Stimulated activated CD4-positive, alpha-beta T cell treated with anti-CD3 and anti-CD28 coated beads, Interleukin-1b, Interleukin-23, amount 100 ng/mL, for 4 hours (primary cell): ENCODE measurements around the gene CNST.
"Not testable (repeated sequence)": the region's sequence is repeated elsewhere in the genome, so short reads cannot be mapped to it uniquely, and the experiment has no call there.

ENCODE experiments used
- DNase-seq, 2 donors: peaks; one replicate each; pipeline ENCODE4 v3.0.0-alpha.2; 2020; ENCODE audit warnings: low read depth in 2 of 2

Gene CNST

DNA sequence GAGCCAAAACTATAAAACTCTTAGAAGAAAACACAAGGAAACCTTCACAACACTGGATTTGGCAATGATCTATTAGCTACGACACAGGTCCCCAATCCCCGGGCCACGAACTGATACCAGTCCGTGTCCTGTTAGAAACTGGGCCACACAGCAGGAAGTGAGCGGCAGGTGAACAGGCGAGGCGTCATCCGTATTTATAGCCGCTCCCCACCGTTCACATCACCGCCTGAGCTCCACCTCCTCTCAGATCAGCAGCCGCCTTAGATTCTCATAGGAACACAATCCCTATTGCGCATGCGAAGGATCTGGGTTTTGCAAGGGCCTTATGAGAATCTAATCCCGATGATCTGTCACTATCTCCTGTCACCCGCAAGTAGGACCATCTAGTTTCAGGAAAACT, 12.1 kb upstream of the CNST start:
- no peak for DNase-seq

DNA sequence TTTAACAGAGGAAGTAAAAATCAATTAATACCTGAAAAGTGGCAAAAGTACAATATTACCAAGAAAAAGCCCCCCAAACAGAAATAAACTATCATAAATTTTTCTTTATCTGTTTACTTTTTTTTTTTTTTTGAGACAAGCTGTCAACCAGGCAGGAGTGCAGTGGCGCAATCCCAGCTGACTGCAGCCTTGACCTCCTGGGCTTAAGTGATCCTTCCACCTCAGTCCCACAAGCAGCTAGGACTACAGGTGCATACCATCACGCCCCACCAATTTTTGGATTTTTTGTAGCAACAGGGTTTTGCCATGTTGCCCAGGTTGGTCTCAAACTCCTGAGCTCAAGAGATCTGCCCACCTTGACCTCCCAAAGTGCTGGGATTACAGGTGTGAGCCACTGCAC, 8.2 kb upstream of the CNST start:
- no peak for DNase-seq

DNA sequence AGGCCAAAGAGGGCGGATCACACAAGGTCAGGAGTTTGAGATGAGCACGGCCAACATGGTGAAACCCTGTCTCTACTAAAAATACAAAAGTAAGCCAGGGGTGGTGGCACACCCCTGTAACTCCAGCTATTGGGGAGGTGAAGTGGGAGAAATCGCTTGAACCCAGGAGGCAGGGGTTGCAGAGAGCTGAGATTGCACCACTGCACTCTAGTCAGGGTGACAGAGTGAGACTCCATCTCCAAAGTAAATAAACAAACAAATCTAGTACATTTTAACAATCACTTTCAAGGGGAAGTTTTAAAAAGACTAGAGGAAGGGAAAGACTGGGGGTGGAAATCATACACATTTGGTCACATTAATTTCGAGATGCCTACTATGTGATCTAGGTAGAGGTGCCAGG, 6.9 kb upstream of the CNST start:
- DNase-seq, result no peak

DNA sequence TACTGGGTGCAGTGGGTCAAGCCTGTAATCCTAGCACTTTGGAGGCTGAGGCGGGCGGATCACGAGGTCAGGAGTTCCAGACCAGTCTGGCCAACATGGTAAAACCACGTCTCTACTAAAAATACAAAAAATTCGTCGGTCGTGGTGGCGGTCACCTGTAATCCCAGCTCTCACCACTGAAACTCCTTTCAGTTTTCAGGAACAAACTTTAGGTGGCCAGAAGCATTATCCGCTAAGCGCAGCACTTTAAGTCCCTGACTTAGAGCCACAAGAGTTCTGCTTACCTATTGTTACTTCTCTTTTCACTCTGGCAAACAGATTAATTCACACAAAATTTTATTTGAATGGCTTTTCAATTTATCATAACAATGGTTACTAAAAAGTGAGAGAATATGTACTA, 5.4 kb upstream of the CNST start:
- not testable (repeated sequence) for DNase-seq

DNA sequence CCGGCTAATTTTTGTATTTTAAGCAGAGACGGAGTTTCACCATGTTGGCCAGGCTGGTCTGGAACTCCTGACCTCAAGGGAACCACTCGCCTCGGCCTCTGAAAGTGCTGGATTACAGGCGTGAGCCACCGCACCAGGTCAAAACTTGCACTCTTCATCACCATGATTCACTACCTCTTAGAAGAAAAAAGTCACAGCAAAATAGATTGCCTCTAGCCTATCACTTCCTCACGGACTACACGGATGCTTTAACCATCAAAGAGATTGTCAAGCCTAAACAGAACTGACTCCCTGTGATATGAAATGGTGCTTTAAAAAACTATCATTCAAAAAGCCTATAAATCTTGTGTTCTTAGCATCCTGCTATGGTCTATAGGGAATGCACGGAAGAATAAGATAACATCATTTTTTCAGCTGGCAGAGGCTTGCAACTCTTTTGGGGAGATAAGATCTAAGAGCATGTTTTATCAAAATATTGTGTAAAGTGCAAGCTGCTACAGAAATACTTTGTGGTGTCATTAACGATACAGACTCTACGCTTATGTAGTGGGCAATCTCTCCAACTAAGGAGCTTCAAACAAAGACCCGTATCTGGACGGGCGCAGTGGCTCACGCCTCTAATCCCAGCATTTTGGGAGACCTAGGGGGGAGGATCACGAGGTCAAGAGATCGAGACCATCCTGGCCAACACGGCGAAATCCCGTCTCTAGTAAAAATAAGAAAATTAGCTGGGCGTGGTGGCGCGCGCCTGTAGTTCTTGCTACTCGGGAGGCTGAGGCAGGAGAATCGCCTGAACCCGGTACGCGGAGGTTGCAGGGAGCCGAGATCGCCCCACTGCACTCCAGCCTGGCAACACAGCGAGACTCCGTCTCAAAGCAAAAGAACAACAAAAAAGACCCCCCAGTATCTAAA, 1.2 kb upstream of the CNST start:
- DNase-seq, result no peak

DNA sequence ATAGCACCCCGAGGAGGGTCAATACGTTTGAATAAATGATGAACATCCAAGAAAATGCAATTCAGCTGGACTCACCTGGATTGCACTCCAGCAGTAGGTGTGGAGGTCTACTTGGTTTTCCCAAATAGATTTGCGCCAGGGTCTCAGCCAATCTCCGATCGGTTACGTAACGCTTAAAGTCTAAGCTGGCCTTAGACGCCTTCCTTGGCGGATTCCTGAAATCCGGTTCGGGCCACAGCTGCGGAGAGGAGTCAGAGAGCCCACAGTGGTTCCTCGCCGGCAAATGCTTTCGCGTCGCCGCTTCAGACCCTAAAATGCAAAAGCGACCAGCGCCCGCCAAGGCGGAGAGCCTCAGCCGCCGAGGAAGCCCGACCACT, 517 bp upstream of the CNST start:
- DNase-seq, result no peak

DNA sequence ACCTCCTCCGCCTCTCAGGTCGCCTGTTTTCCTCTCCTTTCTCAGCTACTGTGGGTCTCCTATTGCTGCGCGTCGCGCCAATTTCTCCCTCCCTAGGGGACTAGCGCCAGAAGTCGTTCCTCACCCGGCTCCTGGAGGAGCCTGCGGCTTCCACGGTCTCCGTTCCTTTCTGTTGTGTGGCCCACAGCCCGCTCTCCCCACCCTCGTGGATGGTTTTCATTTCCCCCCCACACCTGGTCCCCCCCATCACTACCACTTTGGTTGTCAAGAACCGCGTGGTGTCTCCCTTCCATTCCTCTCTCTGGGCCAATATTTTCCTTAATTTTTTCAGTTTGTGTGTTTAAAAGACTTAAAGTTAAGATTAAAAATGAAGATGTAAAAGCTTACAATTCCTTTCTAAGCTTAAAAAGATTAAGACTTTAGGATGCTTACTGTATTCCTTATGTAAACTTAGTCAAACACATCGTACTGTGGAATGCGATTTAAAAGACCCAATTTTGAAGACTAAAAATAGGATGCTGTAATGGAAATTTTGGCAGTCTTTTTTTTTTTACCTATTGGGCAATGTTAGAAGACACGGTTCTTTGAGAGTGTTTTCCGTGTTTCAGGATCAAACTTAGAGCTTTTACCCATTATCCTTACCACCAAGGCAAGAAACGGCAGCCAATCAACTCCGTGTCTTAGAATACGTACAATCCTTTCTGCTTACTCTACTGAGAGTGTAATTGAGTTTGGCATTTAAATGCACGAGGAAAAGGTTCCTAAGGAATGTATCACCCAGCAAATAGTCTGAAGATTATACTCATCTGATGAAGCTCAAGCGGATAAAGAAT, 773 bp downstream of the CNST start:
- peak in 1 of 2 donors; percentile 22 for DNase-seq

DNA sequence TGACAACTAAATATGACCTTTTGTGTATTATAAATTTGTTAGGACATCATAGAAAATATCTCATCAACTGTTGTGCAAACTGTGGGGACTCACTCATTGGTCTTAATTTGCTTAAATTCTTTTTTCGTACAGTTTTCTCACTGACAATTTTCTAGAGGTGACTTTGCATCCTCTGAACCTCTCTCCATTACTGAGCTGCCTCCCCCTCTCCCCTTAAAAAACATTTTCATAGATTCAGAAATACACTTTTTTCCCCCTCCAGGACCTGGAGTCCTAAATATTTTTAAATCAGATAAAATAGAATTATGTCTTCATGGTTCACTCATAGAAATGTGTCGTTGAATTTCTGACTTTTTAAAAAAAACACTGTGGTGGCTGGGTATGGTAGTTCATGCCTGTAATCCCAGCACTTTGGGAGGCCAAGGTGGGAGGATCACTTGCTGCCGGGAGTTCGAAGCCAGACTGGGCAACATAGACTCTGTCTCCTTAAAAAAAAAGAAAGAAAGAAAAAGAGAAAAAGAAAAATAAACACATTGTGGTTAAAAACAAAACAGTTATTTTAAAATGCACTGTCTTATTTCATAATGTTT, 1.5 kb downstream of the CNST start:
- no peak for DNase-seq

DNA sequence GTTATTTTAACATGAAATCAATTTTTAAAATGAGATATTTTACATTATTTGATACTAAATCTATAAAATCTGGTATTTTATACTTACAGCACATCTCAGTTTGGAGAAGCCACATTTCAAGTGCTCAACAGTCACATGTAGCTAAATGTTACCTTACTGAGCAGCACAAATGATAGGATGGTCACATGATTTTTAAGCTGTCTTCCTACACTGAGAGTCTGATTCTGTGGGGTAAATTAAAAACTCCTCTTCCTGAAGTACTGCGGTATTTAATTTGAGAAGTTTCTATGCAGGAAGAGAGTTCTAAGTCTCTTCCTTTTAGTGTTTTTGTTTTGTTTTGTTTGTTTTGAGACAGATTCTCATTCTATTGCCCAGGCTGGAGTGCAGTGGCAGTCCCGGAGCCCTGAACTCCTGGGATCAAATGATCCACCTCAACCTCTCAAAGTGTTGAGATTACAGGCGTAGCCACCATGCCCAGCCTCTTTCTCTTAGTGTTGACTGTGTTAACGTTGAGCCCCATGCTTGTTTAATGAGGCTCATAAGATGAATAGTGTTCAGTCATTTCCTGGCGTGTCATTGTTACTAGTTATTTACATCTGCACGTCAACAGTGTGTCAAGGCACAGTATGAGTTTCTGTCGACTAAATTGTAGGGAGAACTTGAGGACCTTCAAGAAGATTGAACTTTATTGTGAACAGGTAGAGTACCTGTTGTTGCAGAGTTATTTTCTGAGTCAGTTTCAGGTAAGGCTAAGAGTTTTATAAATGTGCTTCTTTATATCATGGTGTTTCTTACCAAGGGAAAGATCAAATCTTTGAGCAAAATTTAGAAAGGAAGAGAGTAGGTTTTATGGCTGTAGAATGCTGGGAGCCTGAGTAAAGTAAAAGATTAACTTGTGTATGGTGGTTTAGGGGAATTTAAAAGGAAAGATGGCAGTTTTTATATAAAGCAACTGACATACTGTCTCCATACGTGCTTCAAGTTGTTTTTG, 3.3 kb downstream of the CNST start:
- no peak for DNase-seq

DNA sequence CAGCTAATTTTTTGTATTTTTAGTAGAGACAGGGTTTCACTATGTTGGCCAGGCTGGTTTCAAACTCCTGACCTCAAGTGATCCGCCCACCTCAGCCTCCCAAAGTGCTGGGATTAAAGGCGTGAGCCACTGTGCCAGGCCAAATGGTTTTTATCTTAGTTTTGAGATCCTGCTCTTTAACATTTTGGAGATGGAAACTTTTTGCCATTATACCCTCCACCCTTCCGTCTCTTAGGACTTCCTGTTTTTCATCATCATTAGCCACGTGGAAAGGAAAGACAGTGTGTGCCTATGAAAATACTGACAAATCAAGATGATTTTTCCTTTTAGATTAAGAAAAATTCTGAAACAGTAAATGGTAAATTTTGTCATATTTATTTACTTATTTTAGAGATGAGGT, 5.1 kb downstream of the CNST start:
- not testable (repeated sequence) for DNase-seq

DNA sequence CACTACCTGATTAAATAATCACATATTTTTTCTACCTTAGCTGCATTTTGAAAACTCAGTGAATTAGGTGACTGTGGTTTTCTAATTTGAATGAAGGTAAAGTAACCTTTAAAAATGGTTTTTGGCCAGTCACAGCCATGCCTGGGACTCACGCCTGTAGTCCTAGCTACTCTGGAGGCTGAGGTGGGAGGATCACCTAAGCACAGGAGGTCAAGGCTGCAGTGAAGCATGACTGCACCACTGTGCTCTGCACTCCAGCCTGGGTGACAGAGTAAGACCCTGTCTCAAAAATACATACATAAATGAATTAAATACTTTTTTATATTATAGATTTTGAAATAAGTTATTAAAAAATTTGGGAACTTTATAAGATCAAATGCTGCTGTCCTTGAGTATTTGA, 5.7 kb downstream of the CNST start:
- DNase-seq, result no peak

DNA sequence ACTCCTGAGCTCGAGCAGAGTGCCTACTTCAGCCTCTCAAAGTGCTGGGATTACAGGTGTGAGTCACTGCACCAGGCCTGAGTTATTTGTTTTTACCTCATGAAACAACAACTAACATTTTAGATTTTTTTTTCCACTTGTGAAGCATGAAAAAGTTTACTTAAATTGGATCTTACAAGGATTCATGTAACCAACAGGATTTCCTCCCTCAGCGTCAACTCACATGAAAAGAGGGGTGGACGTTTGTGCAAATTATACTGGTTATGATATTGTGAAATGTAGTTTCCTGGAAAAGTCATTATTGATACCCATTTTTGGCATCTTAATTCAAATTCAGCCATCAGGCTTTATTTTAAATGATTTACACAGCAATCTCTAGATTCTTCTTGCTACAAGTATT, 6.5 kb downstream of the CNST start:
- DNase-seq, result no peak

DNA sequence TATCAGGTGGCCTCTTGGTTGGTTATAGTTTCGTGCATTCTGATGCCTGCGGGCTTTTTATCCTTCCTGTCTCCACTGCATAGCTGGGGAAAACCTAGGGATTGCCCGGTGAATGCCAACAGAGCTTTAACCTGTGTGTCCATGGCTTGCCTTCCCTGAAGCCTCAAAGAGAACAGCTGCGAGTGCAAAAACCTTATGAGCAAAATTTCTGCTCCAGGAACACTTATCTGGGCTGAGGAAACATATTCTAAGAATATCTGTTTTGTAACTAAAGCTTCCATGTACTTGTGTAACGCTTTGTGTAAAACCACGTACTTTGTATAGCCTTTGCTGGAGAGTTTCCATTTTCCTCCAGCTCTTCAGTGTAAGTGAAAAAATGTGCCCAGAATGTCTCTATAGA, 7.2 kb downstream of the CNST start:
- DNase-seq, result no peak

DNA sequence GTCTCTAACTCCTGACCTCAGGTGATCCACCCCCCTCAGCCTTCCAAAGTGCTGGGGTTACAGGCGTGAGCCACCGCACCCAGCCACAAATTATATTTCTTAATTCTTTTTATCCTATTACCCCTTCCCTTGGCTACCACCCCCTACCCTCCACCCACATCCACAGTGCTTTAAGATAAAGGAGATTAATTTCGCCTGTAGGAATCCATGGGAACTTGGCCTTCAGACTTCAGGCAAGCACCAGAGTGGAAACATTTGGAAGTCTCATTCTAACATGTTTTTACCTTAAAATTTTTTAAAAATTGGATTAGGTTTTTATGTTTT, 10.4 kb downstream of the CNST start:
- DNase-seq, result no peak

DNA sequence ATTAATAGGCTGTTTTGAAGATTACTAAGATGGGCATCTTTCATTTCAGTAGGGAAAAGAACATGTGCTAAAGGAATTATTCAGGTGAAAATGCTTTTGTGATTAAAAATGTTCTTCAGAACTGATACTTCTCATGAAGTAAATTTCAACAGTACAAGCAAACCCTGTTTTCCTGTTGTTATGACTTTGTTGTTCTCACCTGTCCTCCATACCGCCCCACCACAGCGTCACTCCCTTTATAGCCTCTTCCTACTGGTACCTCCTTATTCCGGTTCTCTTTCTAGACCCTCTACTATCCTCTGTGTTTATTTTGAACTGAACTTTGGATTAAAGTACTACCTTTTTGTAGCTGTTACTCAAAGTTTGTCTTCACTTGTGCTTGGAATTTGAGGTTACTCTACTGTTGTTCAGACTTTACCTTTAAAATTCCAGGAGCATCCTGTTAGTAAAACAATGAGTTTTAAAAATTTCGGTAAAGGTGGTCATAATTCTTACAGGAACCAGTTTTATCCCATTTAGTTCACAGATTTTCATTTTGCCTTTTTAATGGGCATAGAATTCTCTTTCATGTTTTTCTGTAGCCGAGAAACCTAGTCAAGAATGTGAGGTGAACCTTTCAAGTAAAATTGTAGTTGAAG, 10.9 kb downstream of the CNST start:
- no peak for DNase-seq

DNA sequence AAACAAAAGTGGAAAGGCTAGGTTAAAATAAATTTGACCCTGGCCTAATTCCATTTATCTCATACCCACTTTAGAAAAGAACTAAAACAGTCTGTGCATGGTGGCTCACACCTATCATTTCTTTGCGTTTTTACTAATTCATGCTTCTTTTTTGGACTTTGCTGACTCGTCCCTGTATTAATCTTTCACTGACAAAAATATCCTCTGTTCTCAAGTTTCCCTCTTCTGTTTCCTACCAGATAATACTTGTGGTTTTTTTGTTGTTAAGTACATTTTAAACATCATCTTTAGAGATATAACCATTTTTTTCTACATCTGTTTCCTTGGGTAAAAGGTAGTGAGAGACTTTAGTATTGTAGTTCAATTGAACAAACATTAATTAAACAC, 11.5 kb downstream of the CNST start:
- DNase-seq, result no peak

DNA sequence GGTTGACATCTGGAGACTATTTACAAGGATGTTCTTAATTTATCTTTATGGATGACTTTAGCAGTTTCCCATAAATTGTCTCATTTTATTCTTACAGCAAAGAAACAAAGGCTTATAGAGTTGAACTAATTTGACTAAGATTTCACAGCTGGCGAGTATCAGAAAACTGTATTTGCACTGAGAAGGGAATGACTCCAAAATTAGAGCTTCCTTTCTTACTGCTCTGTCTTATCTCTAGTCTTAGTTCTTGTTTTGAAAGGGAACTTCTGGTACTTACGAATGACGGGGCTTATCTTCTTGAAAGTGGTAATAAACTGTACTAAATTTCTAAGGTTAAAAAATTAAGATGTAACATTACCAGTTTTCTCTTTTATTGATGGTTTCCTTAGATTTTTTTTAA, 13.6 kb downstream of the CNST start:
- no peak for DNase-seq

DNA sequence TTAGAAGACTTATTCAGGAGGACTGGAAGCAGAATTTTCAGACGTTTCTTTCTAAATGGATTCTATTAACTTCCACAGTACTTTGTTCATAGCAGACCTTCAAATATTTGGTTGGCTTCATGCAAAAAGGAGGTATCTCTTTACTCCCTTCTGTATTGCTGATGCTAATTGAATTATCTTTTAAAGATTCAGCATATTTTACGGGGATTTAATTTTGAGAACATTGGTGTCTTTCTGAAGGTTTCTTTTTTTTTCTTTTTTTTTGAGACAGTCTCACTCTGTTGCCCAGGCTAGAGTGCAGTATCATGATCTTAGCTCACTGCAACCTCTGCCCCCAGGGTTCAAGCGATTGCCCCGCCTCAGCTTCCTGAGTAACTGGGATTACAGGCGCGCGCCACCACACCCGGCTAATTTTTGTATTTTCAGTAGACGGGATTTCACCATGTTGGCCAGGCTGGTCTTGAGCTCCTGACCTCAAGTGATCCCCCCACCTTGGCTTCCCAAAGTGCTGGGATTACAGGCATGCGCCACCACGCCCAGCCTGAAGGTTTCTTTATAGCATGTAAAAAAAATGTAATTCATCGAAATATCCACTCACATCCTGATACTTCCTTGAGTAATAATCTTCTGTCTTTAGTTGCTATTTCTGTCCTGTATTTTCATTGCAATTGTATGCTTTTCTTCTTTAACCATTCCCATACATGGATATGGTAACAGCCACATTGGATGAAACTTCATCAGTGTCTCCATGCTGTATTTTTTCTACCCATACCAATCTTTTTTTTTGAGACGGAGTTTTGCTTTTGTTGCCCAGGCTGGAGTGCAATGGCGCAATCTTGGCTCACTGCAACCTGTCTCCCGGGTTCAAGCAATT, 14.5 kb downstream of the CNST start:
- DNase-seq, result no peak

DNA sequence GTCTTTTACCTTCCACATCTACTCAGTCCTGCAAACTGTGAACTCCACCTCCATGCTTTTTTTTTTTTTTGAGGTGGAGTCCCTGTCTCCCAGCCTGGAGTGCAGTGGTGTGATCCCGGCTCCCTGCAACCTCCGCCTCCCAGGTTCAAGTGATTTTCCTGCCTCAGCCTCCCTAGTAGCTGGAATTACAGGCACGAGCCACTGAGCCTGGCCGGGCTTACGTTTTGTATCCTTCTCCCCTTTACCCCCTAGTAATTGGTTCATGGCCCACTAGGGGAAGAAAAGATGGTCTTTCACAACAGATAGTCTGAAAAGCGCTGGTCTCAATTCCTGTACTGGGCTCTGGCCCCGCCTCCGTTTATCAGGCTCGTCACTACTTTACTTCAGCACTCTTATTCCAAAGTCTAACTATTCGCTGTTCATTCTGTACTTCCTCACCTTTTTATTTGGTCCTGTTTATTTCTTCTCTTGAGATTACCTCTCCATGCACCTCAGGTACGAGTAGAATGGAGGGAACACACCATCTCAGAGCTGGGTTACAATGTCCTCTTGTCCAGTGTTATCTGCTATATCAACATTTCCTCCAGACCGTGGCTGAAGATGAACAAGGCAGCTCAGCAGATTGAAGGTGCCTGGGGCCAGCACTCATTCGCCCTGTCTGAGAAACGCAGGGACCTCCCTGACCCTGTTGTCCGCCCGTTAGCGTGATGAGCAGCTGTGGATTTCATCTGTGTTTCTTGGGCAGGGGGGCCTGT, 16.2 kb downstream of the CNST start:
- no peak for DNase-seq
